ENCODE measurements around the gene RGS10. TPM values are rescaled to one million over a fixed set of nuclear protein-coding genes. Genes with fewer than 3 reads are reported as not detected.
A peak's percentile ranks its signal among the peaks of the same experiment; 100 is the strongest.

RGS10 gene
- total and polyA plus RNA-seq, 3 experiments from 2014 or later, result 127 to 182 (median 130) TPM

DNA sequence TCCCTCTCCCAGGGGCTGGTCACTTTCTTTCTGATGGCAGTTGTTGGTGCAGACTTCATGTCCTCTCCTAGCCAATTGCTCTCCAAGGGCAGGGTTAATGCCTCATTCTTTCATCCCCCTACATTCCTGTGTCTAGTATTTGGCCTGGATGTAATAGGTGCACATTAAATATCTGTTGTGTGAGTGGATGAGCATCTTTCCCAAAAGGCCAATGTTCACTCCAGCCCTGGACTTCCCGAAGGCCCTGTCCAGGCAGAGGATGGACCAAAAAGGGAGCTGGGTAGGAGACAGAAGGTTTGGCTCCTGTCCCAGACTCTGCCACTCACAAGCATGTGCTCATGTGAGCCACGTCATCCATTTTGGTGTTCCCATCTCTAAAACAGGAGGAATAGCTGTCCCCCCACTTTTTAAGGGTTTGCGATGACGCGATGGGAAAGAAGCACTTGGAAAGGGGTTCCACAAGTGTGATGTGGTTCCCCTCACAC is 47.5 kb downstream of the RGS10 start:
- DNase-seq, result no peak
- Histone ChIP-seq H3K4me1 (ENCODE audit: insufficient read depth, low read length) (peaks cover 51% of the 10 kb centered on the region), H3K9me3 (ENCODE audit: low read length) (no peaks in the 10 kb centered on the region), H3K27ac (ENCODE audit: low read depth, low read length) (no peak overlapping the region), H3K27me3 (ENCODE audit: insufficient read depth, low read length, poor library complexity, severe bottlenecking) (no peaks in the 10 kb centered on the region), H3K36me3 (ENCODE audit: insufficient read depth, low read length) (peaks cover 6% of the 10 kb centered on the region), H3K4me3 (ENCODE audit: low read length) (no peak overlapping the region)
- Mint-ChIP-seq H3K4me1 (peaks cover 45 to 71% (median 58%) of the 10 kb centered on the region in 3 donors), H3K9me3 (no peaks in the 10 kb centered on the region), H3K36me3 (peaks cover 0 to 17% (median 3%) of the 10 kb centered on the region in 3 donors), H3K4me3 (peak overlapping the region in 2 of 7 donors; percentile 40 to 43), H3K27me3 (no peaks in the 10 kb centered on the region), H3K27ac (peak overlapping the region; percentile 56 to 94 (median 90))
- POLR2A ChIA-PET, result interaction anchor here (0.8 to 1.0 kb wide), 2 partner anchors 17 to 23 kb away, joined by 3 to 4 read pairs; no protein-coding TSS in a partner anchor
- CTCF ChIA-PET, result interaction anchor here (1.0 to 2.2 kb wide), 3 partner anchors 9 to 286 kb away, joined by 3 to 11 read pairs (median 3); partner anchors contain the start of gene RGS10

DNA sequence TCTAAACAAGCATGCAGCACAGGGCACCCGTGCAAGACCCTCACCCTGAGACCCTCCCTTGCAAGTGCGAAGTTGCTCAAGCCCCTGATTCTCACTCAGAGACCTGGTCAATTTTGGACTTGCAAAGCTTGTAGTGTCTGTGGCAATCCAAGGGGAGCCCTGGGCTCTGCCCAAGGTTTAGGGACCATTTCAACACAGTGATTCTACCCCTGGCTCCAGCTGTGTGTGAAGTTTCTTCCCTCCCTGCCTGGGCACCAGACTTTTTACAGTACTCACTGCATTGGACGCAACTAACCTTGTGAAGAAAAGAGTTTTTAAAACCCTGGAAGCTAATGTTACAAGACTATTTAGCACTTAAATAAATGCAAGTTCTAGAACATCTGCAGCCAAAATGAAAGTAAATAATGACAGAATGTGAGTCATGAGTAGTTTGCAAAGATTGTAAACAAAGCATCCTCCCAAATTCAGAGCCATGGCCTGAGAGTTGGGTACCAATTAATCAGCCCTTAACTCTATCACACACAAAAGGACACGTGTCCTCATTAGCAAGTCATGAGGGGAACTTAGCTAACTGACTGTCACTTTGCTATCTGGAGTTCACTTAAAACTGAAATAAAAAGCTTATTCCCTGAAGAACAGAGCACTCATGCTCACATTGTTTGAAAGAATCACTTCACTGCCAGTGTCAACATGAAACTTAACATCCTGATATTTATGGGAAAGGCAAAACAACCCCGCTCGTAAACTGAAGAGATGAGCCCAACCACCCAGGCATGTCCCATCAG is 48.1 kb downstream of the RGS10 start:
- CTCF ChIA-PET, result interaction anchor here (0.7 to 2.2 kb wide), 8 partner anchors 9 to 288 kb away, joined by 3 to 11 read pairs (median 3); partner anchors contain the start of gene RGS10
- H3K4me1 Mint-ChIP-seq, result peaks cover 49 to 71% (median 58%) of the 10 kb centered on the region in 3 donors
- H3K4me3 ChIP-seq (ENCODE audit: low read length), result no peak overlapping the region
- H3K27me3 Mint-ChIP-seq, result no peaks in the 10 kb centered on the region
- POLR2A ChIA-PET, result interaction anchor here (0.7 to 1.1 kb wide), 4 partner anchors 9 to 23 kb away, joined by 3 to 4 read pairs (median 3); no protein-coding TSS in a partner anchor
- peaks cover 2% of the 10 kb centered on the region for H3K36me3 ChIP-seq (ENCODE audit: insufficient read depth, low read length)
- H3K27ac ChIP-seq (ENCODE audit: low read depth, low read length), result no peak overlapping the region
- no peaks in the 10 kb centered on the region for H3K9me3 ChIP-seq (ENCODE audit: low read length)
- H3K9me3 Mint-ChIP-seq, result no peaks in the 10 kb centered on the region
- H3K4me1 ChIP-seq (ENCODE audit: insufficient read depth, low read length), result peaks cover 51% of the 10 kb centered on the region
- DNase-seq, result no peak
- no peaks in the 10 kb centered on the region for H3K27me3 ChIP-seq (ENCODE audit: insufficient read depth, low read length, poor library complexity, severe bottlenecking)
- H3K27ac Mint-ChIP-seq, result peak overlapping the region; percentile 56 to 94 (median 90)
- peaks cover 0 to 11% (median 3%) of the 10 kb centered on the region in 3 donors for H3K36me3 Mint-ChIP-seq
- peak overlapping the region in 5 of 7 donors; percentile 10 to 52 (median 24) for H3K4me3 Mint-ChIP-seq

DNA sequence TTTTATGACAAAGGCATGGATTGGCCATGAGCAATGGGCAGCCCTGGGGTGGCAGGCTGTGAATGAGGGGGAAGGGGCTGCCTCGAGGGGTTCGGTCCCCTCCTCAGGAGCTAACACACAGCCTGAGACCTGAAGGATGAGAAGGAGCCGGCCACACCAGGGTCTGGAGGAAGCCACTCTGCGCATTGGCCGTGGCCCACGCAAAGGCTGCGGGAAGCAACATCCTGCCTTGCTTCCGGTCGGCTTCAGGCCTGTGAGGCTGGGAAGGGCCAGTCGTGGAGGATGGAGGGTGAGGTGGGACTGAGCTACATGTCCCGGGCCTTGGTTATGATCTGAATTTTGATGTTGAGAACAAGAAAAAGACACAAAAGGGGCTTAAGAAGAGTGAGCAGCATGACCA is 49.4 kb downstream of the RGS10 start:
- Histone ChIP-seq H3K9me3 (ENCODE audit: low read length) (no peaks in the 10 kb centered on the region), H3K36me3 (ENCODE audit: insufficient read depth, low read length) (no peaks in the 10 kb centered on the region), H3K4me3 (ENCODE audit: low read length) (no peak overlapping the region), H3K27ac (ENCODE audit: low read depth, low read length) (no peak overlapping the region), H3K27me3 (ENCODE audit: insufficient read depth, low read length, poor library complexity, severe bottlenecking) (no peaks in the 10 kb centered on the region), H3K4me1 (ENCODE audit: insufficient read depth, low read length) (peaks cover 51% of the 10 kb centered on the region)
- Mint-ChIP-seq H3K4me1 (peaks cover 45 to 68% (median 55%) of the 10 kb centered on the region in 3 donors), H3K27ac (peak overlapping the region in 7 of 8 donors; percentile 32 to 91 (median 66)), H3K27me3 (no peaks in the 10 kb centered on the region), H3K9me3 (no peaks in the 10 kb centered on the region), H3K36me3 (no peaks in the 10 kb centered on the region), H3K4me3 (peak overlapping the region in 1 of 7 donors; percentile 9)
- CTCF ChIA-PET, result interaction anchor here (1.3 to 2.1 kb wide), 3 partner anchors 24 to 287 kb away, joined by 3 to 10 read pairs (median 3); no protein-coding TSS in a partner anchor
- no peak for DNase-seq
- POLR2A ChIA-PET, result interaction anchor here (0.5 kb wide), 1 partner anchor 30 kb away, joined by 3 read pairs; no protein-coding TSS in a partner anchor

DNA sequence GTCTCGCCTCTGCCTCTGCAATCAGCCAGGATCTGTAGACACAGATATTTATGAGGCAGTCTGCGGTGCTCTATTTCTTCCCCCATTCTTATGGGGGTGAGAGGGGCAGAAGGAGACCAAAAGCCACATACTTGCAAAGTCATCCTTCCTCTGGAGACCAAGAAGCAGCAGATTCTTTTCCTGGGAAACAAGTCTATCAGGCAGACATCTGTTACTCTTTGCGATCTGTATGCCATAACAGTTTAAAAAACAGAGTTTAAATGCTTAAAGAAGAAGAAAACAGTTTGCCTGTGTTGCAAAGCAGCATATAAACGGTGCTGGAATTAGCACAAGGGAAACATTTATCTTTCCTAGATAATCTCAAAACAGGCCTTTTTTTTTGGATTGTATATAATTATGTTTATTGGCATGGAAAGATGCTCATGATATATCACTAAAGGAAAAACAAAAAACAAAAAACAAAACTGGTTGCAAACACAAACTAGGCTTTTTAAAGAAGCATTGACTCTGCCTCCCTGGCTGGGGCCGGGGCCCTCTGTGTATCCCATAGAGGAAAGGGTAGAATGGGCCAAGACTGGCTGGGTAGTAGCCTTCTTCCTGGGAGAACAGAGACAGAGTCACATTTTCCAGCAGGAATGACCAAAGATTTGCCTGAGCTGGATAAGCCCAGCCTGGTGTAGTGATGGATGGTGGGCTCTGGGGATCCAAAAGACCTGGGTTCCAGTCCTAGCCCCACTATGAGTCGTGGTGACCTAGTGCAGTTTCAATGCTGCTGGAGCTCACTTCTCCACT is 50.4 kb downstream of the RGS10 start:
- Histone ChIP-seq H3K36me3 (ENCODE audit: insufficient read depth, low read length) (no peaks in the 10 kb centered on the region), H3K4me3 (ENCODE audit: low read length) (no peak overlapping the region), H3K27me3 (ENCODE audit: insufficient read depth, low read length, poor library complexity, severe bottlenecking) (no peaks in the 10 kb centered on the region), H3K9me3 (ENCODE audit: low read length) (no peaks in the 10 kb centered on the region), H3K4me1 (ENCODE audit: insufficient read depth, low read length) (peaks cover 51% of the 10 kb centered on the region), H3K27ac (ENCODE audit: low read depth, low read length) (no peak overlapping the region)
- Mint-ChIP-seq H3K4me3 (peak overlapping the region in 1 of 7 donors; percentile 6), H3K27ac (peak overlapping the region in 4 of 8 donors; percentile 35 to 91 (median 61)), H3K9me3 (no peaks in the 10 kb centered on the region), H3K36me3 (no peaks in the 10 kb centered on the region), H3K4me1 (peaks cover 44 to 64% (median 50%) of the 10 kb centered on the region in 3 donors), H3K27me3 (no peaks in the 10 kb centered on the region)
- ChIA-PET CTCF (interaction anchor here (1.3 kb wide), 1 partner anchor 48 kb away, joined by 3 read pairs; no protein-coding TSS in a partner anchor), POLR2A (no interaction called here)
- DNase-seq, result no peak

DNA sequence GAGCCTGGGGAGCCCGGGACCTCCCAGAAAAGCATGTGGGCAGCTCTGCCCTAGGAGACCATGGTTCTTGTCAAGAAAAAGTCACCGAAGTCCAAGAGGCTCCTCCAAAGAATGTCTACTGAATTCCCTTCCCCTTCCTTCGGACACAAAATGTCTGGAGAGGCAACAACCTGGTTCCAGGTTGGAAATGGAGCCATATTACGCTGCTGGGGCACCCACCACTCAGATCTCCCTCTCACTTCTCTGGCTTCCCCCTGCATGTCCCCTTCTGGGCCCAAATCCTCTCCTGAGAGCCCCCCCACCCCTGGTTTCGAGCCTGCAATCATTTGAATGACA is 52.6 kb downstream of the RGS10 start:
- H3K4me3 ChIP-seq (ENCODE audit: low read length), result peak overlapping the region; percentile 81

DNA sequence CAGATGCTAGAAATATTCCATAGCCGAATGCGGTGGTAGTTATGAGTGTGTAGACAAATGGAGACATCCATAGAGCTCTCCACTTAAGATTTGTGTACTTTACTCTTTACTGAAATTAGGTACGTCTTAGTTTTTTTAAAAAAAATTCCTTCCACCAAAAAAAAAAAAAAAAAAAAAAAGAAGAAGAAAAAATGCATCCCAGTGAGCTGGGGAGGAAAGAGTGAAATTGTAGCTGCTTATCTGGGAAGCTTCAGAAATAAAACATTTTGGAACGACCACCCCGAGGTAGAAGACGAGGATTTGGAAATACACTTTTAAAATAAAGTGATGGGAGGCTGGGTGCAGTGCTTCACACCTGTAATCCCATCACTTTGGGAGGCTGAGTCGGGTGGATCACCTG is 53.8 kb downstream of the RGS10 start:
- Mint-ChIP-seq H3K4me3 (peak overlapping the region in 6 of 7 donors; percentile 23 to 87 (median 65)), H3K4me1 (peaks cover 24 to 33% (median 27%) of the 10 kb centered on the region in 3 donors), H3K27me3 (no peaks in the 10 kb centered on the region), H3K36me3 (no peaks in the 10 kb centered on the region), H3K27ac (peak overlapping the region in 7 of 8 donors; percentile 37 to 96 (median 84)), H3K9me3 (no peaks in the 10 kb centered on the region)
- Histone ChIP-seq H3K4me1 (ENCODE audit: insufficient read depth, low read length) (peaks cover 30% of the 10 kb centered on the region), H3K4me3 (ENCODE audit: low read length) (no peak overlapping the region), H3K27ac (ENCODE audit: low read depth, low read length) (no peak overlapping the region), H3K27me3 (ENCODE audit: insufficient read depth, low read length, poor library complexity, severe bottlenecking) (no peaks in the 10 kb centered on the region), H3K36me3 (ENCODE audit: insufficient read depth, low read length) (no peaks in the 10 kb centered on the region), H3K9me3 (ENCODE audit: low read length) (no peaks in the 10 kb centered on the region)
- POLR2A ChIA-PET, result interaction anchor here (0.6 to 0.7 kb wide), 4 partner anchors 50 to 300 kb away, joined by 3 to 12 read pairs (median 6); partner anchors contain the start of gene RGS10
- DNase-seq, result no peak
- CTCF ChIA-PET, result interaction anchor here (0.7 to 3.3 kb wide), 10 partner anchors 9 to 384 kb away, joined by 3 to 24 read pairs (median 10); partner anchors contain the start of gene GRK5

More for the DNA sequence above, 52.6 kb downstream of the RGS10 start:
- ChIA-PET POLR2A (interaction anchor here (0.6 to 1.3 kb wide), 8 partner anchors 10 to 791 kb away, joined by 3 read pairs; no protein-coding TSS in a partner anchor), CTCF (interaction anchor here (0.7 to 3.3 kb wide), 30 partner anchors 8 to 385 kb away, joined by 3 to 24 read pairs (median 5); partner anchors contain the start of genes GRK5 and RGS10)
- Histone ChIP-seq H3K9me3 (ENCODE audit: low read length) (no peaks in the 10 kb centered on the region), H3K27me3 (ENCODE audit: insufficient read depth, low read length, poor library complexity, severe bottlenecking) (no peaks in the 10 kb centered on the region), H3K4me1 (ENCODE audit: insufficient read depth, low read length) (peaks cover 40% of the 10 kb centered on the region), H3K27ac (ENCODE audit: low read depth, low read length) (peak overlapping the region; percentile 54), H3K36me3 (ENCODE audit: insufficient read depth, low read length) (no peaks in the 10 kb centered on the region)
- H3K36me3 Mint-ChIP-seq, result no peaks in the 10 kb centered on the region
- H3K27ac Mint-ChIP-seq, result peak overlapping the region; percentile 84 to 97 (median 94)
- no peaks in the 10 kb centered on the region for H3K27me3 Mint-ChIP-seq
- no peaks in the 10 kb centered on the region for H3K9me3 Mint-ChIP-seq
- no peak for DNase-seq
- H3K4me3 Mint-ChIP-seq, result peak overlapping the region; percentile 77 to 94 (median 83)
- peaks cover 37 to 45% (median 40%) of the 10 kb centered on the region in 3 donors for H3K4me1 Mint-ChIP-seq

DNA sequence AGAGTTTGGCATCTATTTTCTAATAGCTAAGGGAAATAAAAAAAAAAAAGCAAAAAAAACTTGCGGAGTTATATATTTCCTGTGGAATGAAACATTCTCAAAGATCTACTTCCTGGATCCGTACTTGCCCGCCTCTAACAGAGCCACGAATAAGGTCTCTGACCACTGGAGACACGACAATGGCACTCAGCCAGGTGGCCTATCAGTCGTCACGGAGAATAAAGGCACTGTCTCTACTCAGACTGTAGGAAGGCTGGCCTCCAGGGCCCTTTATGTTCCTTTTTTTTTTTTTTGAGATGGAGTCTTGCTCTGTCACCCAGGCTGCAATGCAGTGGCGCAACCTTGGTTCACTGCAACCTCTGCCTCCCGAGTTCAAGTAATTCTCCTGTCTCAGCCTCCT is 58.7 kb downstream of the RGS10 start:
- Mint-ChIP-seq H3K4me1 (peaks cover 13 to 14% (median 13%) of the 10 kb centered on the region in 3 donors), H3K9me3 (no peaks in the 10 kb centered on the region), H3K27ac (no peak overlapping the region), H3K27me3 (peaks cover 0 to 2% of the 10 kb centered on the region in 2 donors), H3K4me3 (no peak overlapping the region), H3K36me3 (no peaks in the 10 kb centered on the region)
- DNase-seq, result no peak
- peaks cover 13% of the 10 kb centered on the region for H3K4me1 ChIP-seq (ENCODE audit: insufficient read depth, low read length)
- H3K27ac ChIP-seq (ENCODE audit: low read depth, low read length), result no peak overlapping the region
- H3K36me3 ChIP-seq (ENCODE audit: insufficient read depth, low read length), result no peaks in the 10 kb centered on the region
- no peaks in the 10 kb centered on the region for H3K9me3 ChIP-seq (ENCODE audit: low read length)
- ChIA-PET CTCF (no interaction called here), POLR2A (no interaction called here)
- H3K4me3 ChIP-seq (ENCODE audit: low read length), result no peak overlapping the region
- no peaks in the 10 kb centered on the region for H3K27me3 ChIP-seq (ENCODE audit: insufficient read depth, low read length, poor library complexity, severe bottlenecking)

Measured in CD8-positive, alpha-beta memory T cell (primary cell).